Mesodermal cell (in vitro differentiated cells): Measurements from ENCODE around the gene MAP3K20.

ENCODE experiments used
- H3K27ac ChIP-seq: 2 replicates; pipeline ENCODE4 v1.7.0; 2013; ENCODE audit warnings: mild to moderate bottlenecking, low read depth, low read length, moderate library complexity; ENCODE audit not compliant: severe bottlenecking
- H3K36me3 ChIP-seq: 2 replicates; pipeline ENCODE4 v1.7.1; 2013; ENCODE audit warnings: mild to moderate bottlenecking, low read length, moderate library complexity; ENCODE audit not compliant: control insufficient read depth, insufficient read depth
- H3K4me1 ChIP-seq: one replicate; pipeline ENCODE4 v1.7.1; 2013; ENCODE audit warnings: mild to moderate bottlenecking, low read length; ENCODE audit not compliant: insufficient read depth, control insufficient read depth, poor library complexity, severe bottlenecking
- H3K4me3 ChIP-seq: 2 replicates; pipeline ENCODE4 v1.7.0; 2013; ENCODE audit warnings: low read length, control low read depth, mild to moderate bottlenecking; ENCODE audit not compliant: insufficient read depth, poor library complexity, severe bottlenecking; ENCODE audit errors: extremely low read depth
- H3K9me3 ChIP-seq: 2 replicates; pipeline ENCODE4 v1.7.1; 2013; ENCODE audit warnings: mild to moderate bottlenecking, low read length, moderate library complexity; ENCODE audit not compliant: control insufficient read depth
- WGBS, 2 experiments: methylation state at CpG; one replicate each; pipeline ENCODE4 v1.1.5; 2013; ENCODE audit warnings: missing lambda C conversion rate in 2 of 2; ENCODE audit not compliant: insufficient coverage in 2 of 2; 5-methylcytosine and 5-hydroxymethylcytosine counted together

Gene MAP3K20

DNA sequence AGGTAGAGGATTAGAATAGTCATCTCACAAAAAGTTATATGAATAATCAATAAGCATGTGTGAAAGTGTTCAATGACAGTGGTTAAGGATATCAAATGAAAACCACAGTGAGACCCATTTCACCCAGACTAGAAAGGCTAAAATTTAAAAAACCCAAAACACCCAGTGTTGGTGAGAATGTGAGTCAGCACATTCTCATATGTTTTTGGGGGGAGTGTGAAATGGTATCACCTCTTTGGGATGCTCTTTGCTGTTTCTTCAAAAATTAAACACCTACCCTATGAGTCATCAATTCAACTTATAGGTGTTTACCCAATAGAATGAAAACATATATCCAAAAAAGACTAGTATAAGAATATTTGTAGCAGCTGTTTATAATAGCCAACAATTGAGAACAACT lies 69.8 kb downstream of the MAP3K20 start:
- Histone ChIP-seq H3K27ac (no peak overlapping the region), H3K36me3 (no peaks in the 10 kb centered on the region), H3K4me3 (no peak overlapping the region), H3K9me3 (no peaks in the 10 kb centered on the region), H3K4me1 (no peaks in the 10 kb centered on the region)

DNA sequence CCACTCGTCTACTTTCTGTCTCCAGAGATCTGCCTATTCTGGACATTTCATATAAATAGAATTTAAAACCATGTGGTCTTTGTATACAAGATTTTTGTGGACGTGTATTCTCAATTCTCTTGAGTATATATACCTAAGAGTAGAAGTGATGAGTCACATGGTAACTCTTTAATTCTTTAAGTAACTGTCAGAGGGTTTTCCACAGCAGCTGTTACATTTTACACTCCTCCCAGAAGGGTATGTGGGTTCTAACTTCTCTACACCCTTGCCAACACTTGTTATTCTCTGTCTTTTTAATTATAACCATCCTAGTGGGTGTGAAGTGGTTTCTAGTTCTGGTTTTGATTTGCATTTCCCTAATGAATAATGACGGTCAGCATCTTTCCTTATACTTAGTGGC lies 70.9 kb downstream of the MAP3K20 start:
- no peak overlapping the region for H3K27ac ChIP-seq
- H3K9me3 ChIP-seq, result no peaks in the 10 kb centered on the region
- peaks cover 2% of the 10 kb centered on the region for H3K4me1 ChIP-seq
- no CpG with 5 or more reads among the region's 3 CpGs for whole genome bisulfite sequencing, 2 experiments
- no peaks in the 10 kb centered on the region for H3K36me3 ChIP-seq
- no peak overlapping the region for H3K4me3 ChIP-seq

DNA sequence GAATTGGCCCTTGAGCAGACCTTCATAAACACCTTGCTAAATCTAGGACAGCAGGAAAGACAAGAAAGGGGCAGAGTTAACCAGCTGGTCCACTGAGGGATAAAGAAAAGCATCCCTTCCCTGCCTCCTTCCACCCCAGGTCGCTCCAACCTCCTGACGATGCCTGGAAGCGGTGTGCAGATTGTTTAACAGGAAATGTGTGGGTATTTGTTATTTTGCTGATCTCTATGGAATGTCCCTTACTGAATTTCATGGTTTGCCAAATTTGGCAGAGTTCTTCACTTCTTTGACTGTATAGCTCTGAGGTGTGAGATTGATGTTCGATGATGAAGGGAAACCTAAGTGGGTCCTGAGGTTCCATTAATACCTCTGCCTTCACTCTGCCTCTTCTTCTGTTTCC lies 72.9 kb downstream of the MAP3K20 start:
- WGBS, 2 experiments, result 100% methylated on average over 1 of the region's 4 CpGs; no CpG with 5 or more reads in 1 of the 2 experiments
- Histone ChIP-seq H3K27ac (no peak overlapping the region), H3K36me3 (no peaks in the 10 kb centered on the region), H3K4me1 (peaks cover 3% of the 10 kb centered on the region), H3K4me3 (no peak overlapping the region), H3K9me3 (no peaks in the 10 kb centered on the region)

DNA sequence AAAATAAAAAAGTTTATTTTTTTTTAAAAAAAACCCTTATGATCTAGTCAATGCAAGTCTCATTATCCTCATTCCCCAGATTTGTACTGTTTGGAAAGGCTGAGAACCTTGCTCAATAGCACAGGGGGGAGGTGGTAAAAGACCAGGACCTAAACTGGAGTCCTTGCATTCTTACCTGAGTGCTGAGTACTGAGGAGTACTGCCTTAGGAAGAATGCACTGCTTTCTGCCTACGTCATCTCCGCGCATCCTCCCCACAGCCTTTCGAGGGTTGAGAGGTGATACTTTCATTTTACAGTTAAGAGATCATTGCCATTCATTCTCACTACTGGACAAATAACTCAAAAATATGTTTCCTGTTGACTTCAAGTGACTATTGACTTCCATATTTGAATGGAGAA lies 73.8 kb downstream of the MAP3K20 start:
- no peaks in the 10 kb centered on the region for H3K9me3 ChIP-seq
- H3K4me1 ChIP-seq, result peaks cover 3% of the 10 kb centered on the region
- no peaks in the 10 kb centered on the region for H3K36me3 ChIP-seq
- H3K27ac ChIP-seq, result no peak overlapping the region
- H3K4me3 ChIP-seq, result no peak overlapping the region
- WGBS, 2 experiments, result 92 to 100% methylated on average over 2 to 4 of the region's 4 CpGs

DNA sequence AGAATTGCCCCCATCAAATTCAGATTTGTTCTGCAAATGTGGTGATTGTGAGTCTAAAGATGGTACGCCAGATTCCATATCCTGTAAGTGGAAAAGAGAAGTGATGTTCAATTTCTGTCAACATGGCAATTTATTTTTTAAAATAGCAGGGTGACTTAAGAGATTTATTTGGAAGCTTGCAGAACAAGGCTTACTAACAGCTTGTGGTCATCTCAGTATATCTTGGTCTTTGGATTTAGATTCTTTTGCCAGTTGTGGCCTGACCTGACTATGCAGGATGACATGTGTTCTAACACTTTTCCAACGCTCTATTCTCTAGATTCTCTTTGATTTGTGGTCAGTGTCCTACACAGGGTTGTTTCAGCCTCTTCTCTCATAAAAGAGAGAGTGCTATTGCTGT lies 74.4 kb downstream of the MAP3K20 start:
- WGBS, 2 experiments, result 80 to 88% methylated on average over 1 to 2 of the region's 2 CpGs

DNA sequence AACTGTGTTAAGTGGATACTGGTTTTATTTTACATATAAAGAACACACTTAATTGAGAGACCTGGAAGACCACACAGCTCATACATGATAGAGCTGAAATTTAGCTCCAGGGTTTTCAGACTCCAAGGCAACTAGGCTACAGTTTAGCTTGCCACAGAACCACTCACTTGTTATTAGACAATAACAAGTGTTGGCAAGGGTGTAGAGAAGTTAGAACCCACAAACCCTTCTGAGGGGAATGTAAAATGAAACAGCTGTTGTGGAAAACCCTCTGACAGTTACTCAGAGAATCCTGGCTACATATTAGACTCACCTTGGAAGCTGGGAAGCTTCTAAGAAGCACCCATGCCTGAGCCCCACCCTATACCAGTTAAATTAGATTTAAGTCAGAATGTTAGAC lies 75.3 kb downstream of the MAP3K20 start:
- Histone ChIP-seq H3K36me3 (no peaks in the 10 kb centered on the region), H3K4me3 (no peak overlapping the region), H3K9me3 (peaks cover 7% of the 10 kb centered on the region), H3K27ac (no peak overlapping the region), H3K4me1 (peaks cover 3% of the 10 kb centered on the region)

More for the DNA sequence above, 74.4 kb downstream of the MAP3K20 start:
- no peak overlapping the region for H3K27ac ChIP-seq
- peaks cover 3% of the 10 kb centered on the region for H3K4me1 ChIP-seq
- no peaks in the 10 kb centered on the region for H3K9me3 ChIP-seq
- no peaks in the 10 kb centered on the region for H3K36me3 ChIP-seq
- H3K4me3 ChIP-seq, result no peak overlapping the region

DNA sequence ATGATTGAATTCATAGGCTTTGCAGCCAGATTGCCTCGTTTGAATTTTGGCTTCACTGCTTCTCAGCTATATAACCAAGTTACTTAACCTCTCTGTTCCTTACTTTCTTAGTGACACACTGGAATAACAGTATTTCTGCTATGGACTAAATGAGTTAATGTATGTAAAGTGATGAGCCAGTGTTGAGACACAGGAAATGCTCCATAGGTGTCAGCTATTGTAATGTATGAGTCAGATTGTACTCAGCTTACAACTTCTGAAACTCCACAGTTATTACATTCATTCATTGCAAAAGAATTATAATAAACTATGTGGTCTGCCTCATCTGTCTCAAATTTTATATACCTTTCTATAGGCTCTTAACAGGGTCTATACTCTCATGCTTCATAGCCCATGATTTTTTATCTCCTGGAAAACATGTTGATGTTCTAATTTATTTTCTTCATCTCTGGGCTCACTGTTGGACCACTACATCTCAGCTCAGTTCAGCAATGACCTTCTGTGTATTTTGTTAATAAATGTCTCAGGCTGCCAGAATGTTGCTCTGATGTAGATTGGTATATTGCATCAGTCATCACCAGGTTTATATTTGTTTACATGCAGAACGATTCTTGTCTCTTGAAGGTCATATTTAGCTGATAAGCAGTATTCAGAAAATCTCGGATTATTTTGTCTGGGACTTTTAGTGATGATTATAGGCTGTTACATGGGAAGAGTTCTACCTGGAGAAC lies 76.2 kb downstream of the MAP3K20 start:
- WGBS, 2 experiments, result 85 to 100% methylated on average over 2 of the region's 3 CpGs
- H3K4me1 ChIP-seq, result peaks cover 3% of the 10 kb centered on the region
- no peak overlapping the region for H3K4me3 ChIP-seq
- H3K27ac ChIP-seq, result no peak overlapping the region
- H3K9me3 ChIP-seq, result peaks cover 7% of the 10 kb centered on the region
- no peaks in the 10 kb centered on the region for H3K36me3 ChIP-seq

DNA sequence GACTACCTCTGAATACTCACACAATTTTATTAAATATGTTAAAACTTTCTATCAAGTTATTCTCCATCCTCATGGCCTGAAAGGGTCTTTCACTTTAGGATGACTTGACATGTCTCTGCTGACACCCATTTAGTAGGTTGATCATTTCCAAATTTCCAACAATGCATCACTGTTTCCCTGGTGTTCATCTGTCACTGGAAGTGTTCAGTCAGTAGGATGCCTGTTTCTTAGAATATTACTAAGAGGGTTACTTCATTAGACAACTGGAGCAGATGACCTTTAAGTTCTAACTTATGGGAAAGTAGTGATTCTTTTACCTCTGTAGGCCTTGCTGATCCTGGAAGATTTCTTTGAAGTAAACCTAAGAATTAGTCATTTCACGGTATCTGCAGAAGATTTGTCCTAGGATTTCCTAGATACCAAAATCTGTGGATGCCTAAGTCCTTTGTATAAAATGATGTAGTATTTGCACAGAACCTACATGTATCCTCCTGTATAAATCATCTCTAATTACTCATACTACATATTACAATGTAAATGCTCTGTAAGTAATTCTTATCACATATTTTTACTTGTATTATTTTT lies 77.7 kb downstream of the MAP3K20 start:
- Histone ChIP-seq H3K9me3 (peaks cover 7% of the 10 kb centered on the region), H3K36me3 (no peaks in the 10 kb centered on the region), H3K27ac (no peak overlapping the region), H3K4me3 (no peak overlapping the region), H3K4me1 (peaks cover 3% of the 10 kb centered on the region)
- no CpG with 5 or more reads among the region's 1 CpG for WGBS, 2 experiments

DNA sequence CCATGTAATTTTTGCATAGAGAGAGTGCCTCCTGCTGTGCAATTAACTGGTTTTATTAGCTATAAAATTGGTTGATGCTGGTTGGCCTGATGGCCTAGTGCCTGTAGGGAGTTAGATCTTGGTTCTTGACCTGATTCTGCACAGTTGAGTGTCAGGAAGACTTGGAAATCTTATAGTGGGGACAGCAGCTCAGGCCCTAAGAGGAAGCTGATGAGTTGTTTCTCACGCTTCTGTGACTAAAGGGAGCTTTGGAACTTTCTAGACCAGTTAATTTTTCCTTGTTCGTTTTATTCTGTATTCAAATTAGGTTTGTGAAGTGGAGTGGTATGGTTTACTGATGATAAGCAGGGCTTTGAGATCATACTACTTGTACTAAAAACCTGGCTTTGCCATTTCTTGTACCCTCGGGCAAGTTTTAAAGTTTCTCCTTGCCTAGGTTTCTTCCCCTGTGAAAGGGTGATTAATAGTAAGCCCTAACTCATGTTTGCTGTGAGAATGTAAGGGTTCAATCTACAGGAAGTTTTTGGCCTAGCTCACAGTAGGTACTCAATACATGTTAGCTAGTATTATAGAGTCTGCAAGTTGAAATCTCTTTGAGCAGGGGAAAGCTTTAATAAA lies 82.1 kb downstream of the MAP3K20 start:
- WGBS, 2 experiments, result 100% methylated on average over 1 to 2 of the region's 3 CpGs
- peaks cover 7% of the 10 kb centered on the region for H3K9me3 ChIP-seq
- no peak overlapping the region for H3K4me3 ChIP-seq
- no peak overlapping the region for H3K27ac ChIP-seq
- H3K36me3 ChIP-seq, result no peaks in the 10 kb centered on the region
- H3K4me1 ChIP-seq, result no peaks in the 10 kb centered on the region

DNA sequence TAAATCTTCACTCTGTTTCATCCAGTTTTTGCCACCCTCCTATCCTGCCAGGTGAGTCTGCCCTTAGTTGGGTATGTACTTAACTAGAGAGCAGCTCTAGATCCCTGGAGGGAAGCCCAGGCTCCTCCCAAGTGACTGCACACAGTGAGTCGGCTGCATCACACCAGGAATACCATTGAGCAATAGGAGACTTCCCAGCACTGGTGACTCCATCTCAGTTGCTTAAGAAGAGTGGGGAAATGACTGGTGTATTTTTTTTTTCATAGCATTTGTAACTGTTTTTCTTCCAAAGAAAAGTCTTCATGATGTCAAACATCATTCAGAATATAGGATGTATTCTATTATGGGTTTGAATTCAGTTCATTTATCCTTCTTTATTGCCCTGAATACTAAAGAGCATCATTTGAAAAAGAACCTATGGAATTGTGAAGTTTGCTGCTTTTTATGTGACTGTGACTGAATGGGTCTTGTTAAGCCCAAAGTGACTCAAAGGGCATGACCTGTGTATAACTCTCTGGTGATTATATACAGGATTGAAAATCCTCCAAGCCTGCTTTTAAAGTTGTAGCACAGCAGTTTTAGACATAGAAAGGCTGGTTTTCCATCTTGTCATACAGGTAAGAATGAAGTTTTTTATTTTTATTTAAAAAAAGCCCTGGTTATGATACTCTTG lies 84.3 kb downstream of the MAP3K20 start:
- Histone ChIP-seq H3K27ac (no peak overlapping the region), H3K36me3 (peaks cover 5% of the 10 kb centered on the region)
- WGBS, 2 experiments, result 75% methylated on average over 1 of the region's 1 CpG; no CpG with 5 or more reads in 1 of the 2 experiments

More for the DNA sequence above, 84.3 kb downstream of the MAP3K20 start:
- no peaks in the 10 kb centered on the region for H3K4me1 ChIP-seq
- no peak overlapping the region for H3K4me3 ChIP-seq
- peaks cover 11% of the 10 kb centered on the region for H3K9me3 ChIP-seq
